K562 (cell line): ENCODE measurements around the gene POU4F3. TPM values are rescaled to one million over a fixed set of nuclear protein-coding genes. Genes with fewer than 3 reads are reported as not detected.

ENCODE experiments used
- CBX2 ChIP-seq: fragments of 200-600 bp; sonication (generic); IDR thresholded peaks from one replicate; pipeline ENCODE4 v1.6.1; 2012; ENCODE audit warnings: mild to moderate bottlenecking, low read length, inconsistent platforms; ENCODE audit not compliant: insufficient read depth, poor library complexity, severe bottlenecking
- FIP1L1 ChIP-seq: fragments of 200-400 bp; formaldehyde crosslinking; IDR thresholded peaks from 2 replicates; pipeline ENCODE4 v1.6.1; 2018; ENCODE audit warnings: mild to moderate bottlenecking, low read depth, low read length; ENCODE audit not compliant: poor library complexity, severe bottlenecking
- GABPB2 ChIP-seq: fragments of 250-450 bp; sonication (Bioruptor Pico); conservative IDR thresholded peaks from 2 replicates; pipeline ENCODE4 v1.5.1; 2021; ENCODE audit warnings: mild to moderate bottlenecking
- HNRNPLL ChIP-seq: fragments of 200-400 bp; formaldehyde crosslinking; IDR thresholded peaks from 2 replicates; pipeline ENCODE4 v1.6.1; 2017; ENCODE audit warnings: low read length, low read depth, mild to moderate bottlenecking; ENCODE audit not compliant: poor library complexity, severe bottlenecking
- RAD51 ChIP-seq: fragments of 450-650 bp; IDR thresholded peaks from 2 replicates; pipeline ENCODE4 v1.7.1; 2016; ENCODE audit warnings: low read depth, mild to moderate bottlenecking, borderline replicate concordance
- TAF1 ChIP-seq: IDR thresholded peaks from 2 replicates; pipeline ENCODE4 v1.6.1; 2011; ENCODE audit warnings: mild to moderate bottlenecking, low read length, moderate library complexity; ENCODE audit not compliant: insufficient read depth, control insufficient read depth, severe bottlenecking; ENCODE audit errors: extremely low read depth
- TBL1XR1 ChIP-seq, 2 experiments: IDR thresholded peaks; 2 replicates each; pipeline ENCODE4 v1.6.1; 2012; ENCODE audit warnings: improper control_type of control experiment in 2 of 2, low read length in 2 of 2, mild to moderate bottlenecking in 1 of 2
- WHSC1 ChIP-seq: IDR thresholded peaks from one replicate; pipeline ENCODE4 v1.6.1; 2012; ENCODE audit warnings: low read length, control low read depth, inconsistent platforms
- XRCC5 ChIP-seq: fragments of 200-400 bp; formaldehyde crosslinking; IDR thresholded peaks from 2 replicates; pipeline ENCODE4 v1.6.1; 2017; ENCODE audit warnings: low read depth, mild to moderate bottlenecking, low read length
- ZBTB40 ChIP-seq, 2 experiments: fragments of 450-650 bp in 1 of 2; sonication (generic) in 1 of 2; formaldehyde crosslinking in 1 of 2; IDR thresholded peaks; 2 replicates each; pipeline versions ENCODE4 v1.7.1 to v1.9.0; 2016 to 2022; ENCODE audit warnings: inconsistent platforms in 1 of 2, mild to moderate bottlenecking in 1 of 2, missing genetic modification reagents in 1 of 2
- polyA plus RNA-seq, 8 experiments: library from polyadenylated mRNA; depleted of rRNA in 4 of 8; stranded (reverse) in 5 of 8; unstranded in 3 of 8; fragments of >200 nt; fragmentation: Nextera tagmentation in 2 of 8; fragmentation: Illumina TruSeq in 1 of 8; extraction: Ambion mirVana in 2 of 8; extraction: Trizol in 1 of 8; gene quantifications; 2 replicates each; pipeline versions ENCODE4 v1.2.1 to v1.2.3, GENCODE V29; 2011 to 2014; ENCODE audit warnings: inconsistent platforms in 1 of 8, missing spikeins in 1 of 8
- total RNA-seq, 7 experiments: library from RNA; depleted of rRNA in 6 of 7; stranded (reverse); fragments of >200 nt in 6 of 7; fragmentation: Illumina TruSeq in 2 of 7; extraction: Trizol in 2 of 7; gene quantifications; 2 replicates each; pipeline versions ENCODE4 v1.2.1 to v1.2.3, GENCODE V29; 2011 to 2021; ENCODE audit warnings: low replicate concordance in 1 of 7
- TF ChIP-seq, protein P1 (sequence below): IDR thresholded peaks from 2 replicates; pipeline ENCODE4 v1.6.1; 2016; ENCODE audit warnings: missing genetic modification characterization, missing compliant biosample characterization

The POU4F3 gene
- total and polyA plus RNA-seq, 9 of the 15 experiments (the other 6 are each of a cell fraction or from before 2014, with no cell fraction given) = 0.04 to 0.13 (median 0.07) TPM; not detected in 6

DNA sequence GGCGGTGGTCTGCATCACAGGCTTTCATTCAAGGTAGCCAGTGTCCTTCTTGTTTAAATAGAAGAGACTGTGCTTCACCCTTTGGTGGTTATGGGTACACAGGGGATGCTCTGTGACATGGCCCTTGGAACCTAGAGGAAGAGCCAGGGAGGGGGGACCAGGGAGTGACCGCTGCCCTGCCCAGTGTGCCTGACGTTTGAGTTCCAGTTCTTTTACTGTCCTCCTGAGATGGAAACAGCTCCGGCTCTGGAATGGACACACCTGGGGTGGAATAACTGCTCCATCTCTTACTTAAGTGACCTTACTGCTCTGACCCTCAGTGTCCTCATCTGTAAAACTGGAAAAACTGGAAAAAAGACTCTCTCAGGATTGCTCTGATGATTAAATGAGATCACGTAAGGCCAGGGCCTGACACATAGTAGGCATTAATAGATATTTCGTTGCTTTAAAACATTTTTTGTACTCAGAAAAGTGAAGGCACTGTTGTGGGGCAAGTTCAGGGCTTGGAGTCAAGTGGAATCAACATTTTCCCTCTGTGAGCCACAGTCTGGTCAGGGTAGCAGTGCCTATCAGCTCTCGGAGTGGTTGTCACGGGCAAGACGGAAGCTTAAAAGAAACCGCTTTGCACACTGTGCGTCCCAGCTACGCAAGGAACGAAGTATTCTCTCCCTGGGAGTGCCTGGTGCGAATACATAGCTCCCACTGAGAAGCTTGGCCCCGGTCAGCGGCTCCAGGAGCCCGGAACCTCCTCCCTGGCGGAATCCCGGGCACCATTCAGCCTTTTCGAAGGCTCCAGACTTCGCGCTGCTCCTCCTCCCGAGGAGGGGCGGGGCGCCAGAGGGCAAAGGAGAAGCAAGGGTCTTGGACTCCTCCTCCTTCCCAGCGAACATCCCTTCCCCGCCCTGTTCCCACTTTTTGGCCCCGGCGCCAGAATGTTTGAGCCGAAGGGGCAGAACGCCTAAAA lies 5.8 kb downstream of the POU4F3 start (continued):
- TF ChIP-seq ZBTB40 (IDR thresholded peaks at IDR 0.05) (no peak), ZBTB40 (CRISPR knock-in tag; IDR thresholded peaks at IDR 0.05) (no peak), GABPB2 (CRISPR knock-in tag) (no peak), HNRNPLL (peak; percentile 23), WHSC1 (no peak), RAD51 (no peak), CBX2 (peak; percentile 49), TBL1XR1 (IDR thresholded peaks at IDR 0.05; ENCODE audit: low read length in 2 of 2) (no peak), FIP1L1 (no peak), XRCC5 (no peak), TAF1 (no peak)
- TF ChIP-seq, protein P1, sequence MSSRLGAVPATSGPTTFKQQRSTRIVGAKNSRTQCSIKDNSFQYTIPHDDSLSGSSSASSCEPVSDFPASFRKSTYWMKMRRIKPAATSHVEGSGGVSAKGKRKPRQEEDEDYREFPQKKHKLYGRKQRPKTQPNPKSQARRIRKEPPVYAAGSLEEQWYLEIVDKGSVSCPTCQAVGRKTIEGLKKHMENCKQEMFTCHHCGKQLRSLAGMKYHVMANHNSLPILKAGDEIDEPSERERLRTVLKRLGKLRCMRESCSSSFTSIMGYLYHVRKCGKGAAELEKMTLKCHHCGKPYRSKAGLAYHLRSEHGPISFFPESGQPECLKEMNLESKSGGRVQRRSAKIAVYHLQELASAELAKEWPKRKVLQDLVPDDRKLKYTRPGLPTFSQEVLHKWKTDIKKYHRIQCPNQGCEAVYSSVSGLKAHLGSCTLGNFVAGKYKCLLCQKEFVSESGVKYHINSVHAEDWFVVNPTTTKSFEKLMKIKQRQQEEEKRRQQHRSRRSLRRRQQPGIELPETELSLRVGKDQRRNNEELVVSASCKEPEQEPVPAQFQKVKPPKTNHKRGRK (tag) = no peak
